ENCODE data around the gene ZSWIM6.

Gene ZSWIM6

DNA sequence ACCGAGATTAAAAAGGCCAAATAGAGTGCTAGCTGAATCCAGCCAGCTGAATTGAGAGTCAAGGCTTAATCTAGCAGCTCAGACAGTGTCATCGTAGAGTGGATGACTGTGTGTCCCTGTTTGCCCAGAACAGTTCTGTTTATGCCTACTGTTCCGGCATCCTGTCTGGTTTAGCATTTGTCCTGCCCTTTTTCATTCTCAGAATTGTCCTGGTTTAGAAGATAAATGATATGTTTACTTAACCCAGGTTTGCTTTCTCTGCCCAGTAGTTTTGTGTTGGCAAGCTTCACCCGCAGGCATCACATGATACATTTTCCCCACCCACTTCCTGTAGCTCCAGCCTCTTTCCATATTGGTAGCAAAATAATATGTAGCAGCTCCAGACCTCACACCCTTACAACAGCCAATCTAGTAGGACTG, 41.3 kb upstream of the ZSWIM6 start:
- TF ChIP-seq, protein P1, sequence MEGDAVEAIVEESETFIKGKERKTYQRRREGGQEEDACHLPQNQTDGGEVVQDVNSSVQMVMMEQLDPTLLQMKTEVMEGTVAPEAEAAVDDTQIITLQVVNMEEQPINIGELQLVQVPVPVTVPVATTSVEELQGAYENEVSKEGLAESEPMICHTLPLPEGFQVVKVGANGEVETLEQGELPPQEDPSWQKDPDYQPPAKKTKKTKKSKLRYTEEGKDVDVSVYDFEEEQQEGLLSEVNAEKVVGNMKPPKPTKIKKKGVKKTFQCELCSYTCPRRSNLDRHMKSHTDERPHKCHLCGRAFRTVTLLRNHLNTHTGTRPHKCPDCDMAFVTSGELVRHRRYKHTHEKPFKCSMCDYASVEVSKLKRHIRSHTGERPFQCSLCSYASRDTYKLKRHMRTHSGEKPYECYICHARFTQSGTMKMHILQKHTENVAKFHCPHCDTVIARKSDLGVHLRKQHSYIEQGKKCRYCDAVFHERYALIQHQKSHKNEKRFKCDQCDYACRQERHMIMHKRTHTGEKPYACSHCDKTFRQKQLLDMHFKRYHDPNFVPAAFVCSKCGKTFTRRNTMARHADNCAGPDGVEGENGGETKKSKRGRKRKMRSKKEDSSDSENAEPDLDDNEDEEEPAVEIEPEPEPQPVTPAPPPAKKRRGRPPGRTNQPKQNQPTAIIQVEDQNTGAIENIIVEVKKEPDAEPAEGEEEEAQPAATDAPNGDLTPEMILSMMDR (IDR thresholded peaks at IDR 0.05): no peak

DNA sequence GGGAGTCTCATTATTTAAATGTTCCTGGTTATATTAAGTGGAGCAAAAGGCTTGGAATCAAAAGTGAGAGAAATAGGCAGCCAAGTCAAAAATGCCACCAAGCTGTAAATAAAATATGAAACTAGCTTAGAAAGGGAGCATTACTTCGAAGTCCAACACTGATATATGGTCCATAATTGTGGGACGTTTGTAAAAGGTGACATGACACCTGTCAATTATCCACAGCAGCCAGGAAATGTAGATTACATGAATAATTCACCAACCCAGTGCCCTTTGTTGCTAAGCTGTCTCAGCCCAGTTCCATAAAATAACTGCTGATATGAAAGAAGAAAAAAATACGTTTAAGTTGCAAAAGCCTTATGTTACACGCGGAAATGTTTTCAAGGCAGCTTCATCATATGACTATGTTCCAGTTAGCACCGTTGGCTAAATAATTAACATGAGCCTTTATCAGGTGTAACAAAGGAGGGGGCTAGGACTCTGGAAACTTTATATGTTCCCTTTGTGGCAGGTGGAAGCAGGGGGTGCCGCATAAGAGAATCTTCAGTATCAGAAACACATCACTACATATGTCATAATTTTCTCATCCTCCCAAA, 39.9 kb upstream of the ZSWIM6 start:
- TF ChIP-seq, protein P1 (IDR thresholded peaks at IDR 0.05): no peak

DNA sequence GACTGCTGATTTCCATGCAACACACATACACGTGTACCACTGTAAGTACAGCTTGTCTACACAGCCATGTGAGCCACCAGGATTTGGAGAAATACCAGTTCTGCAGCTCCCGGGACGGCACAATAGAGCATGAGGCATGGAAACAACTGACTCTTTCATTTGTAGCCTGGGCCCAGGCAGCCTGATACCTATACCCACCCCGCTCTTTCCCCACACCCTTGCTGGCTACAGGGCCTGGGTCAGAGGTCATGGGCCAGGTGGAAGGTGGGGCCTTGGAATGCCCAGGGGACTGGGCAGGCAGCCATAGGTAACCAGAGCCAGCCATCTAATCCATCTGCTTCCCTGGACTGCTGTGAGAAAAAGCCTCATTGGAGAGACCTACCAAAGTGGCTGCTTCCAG, 39.0 kb upstream of the ZSWIM6 start:
- TF ChIP-seq, protein P1 (IDR thresholded peaks at IDR 0.05): no peak

DNA sequence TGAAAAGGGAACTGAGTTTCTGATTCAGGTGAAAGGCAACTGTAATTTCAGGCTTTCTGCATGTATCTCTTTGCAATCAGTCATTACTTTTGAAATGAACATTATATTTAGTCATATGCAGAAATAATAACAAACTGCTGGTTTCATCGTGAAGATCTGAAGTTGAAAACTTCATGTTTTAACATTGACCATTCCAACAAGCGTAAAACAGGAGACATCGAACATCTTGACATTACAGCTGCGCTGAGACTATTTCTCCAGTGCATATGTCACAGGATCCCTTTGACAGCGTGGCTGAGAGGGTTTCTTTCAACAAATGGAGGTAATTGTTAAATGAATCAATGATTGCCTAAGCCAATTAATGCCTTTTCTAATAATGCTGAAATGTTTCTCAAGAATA, 38.2 kb upstream of the ZSWIM6 start:
- TF ChIP-seq, protein P1 (IDR thresholded peaks at IDR 0.05): no peak

DNA sequence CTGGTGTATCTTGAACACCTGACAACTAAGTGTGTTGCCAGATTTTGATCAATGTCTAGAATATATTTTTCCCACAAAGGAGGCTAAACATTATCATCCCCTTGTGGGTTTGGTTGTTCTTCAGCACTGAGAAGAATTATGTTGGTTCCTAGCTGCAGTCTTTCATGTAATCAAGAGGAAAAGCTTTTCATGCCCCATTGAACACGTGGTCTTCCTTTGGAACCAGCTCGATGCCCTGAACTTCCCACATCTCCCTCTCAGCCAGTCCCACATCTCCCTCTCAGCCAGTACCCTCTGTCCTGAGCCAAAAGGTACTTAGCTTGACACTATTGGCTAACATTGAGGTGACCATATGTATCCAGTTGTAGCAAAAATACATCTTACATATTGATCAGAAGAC, 36.7 kb upstream of the ZSWIM6 start:
- TF ChIP-seq, protein P1 (IDR thresholded peaks at IDR 0.05): no peak

DNA sequence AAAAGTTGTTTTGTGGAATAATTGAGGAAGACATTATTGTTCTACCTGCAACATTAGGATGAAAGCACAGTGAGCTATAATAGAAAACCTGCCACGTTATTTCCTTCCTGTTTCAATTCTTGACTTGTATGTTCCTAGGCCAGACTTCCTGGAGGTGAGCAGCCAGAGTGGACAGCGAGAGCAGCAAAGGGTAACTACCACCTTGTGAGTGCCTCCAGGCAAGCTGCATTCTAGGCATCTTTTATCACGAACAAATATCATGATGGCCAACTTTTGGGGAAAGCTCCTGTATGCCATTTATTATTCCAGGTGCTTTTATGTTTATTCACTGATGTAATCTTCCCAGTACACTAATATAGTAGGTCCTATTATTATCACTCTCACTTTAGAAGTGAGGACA, 34.0 kb upstream of the ZSWIM6 start:
- TF ChIP-seq, protein P1 (IDR thresholded peaks at IDR 0.05): no peak

DNA sequence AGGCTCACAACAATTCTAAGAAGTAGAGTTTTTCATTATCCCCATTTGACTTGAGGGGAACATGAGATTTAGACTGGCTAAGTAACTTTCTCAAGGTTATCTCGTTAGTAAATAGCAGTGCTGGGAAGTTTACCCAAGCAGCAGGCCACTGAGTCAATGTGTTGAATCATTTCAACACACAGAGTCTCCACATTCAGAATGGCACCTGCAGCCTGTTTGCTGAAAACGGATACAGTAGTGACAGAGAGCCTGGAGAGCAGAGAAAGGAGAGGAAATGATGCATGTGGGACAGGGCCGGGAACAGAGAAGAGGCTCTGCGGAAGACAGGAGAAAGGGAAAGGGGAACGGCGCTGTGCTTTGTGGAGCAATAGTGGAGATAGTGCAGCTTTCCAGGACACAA, 33.5 kb upstream of the ZSWIM6 start:
- TF ChIP-seq, protein P1 (IDR thresholded peaks at IDR 0.05): no peak

DNA sequence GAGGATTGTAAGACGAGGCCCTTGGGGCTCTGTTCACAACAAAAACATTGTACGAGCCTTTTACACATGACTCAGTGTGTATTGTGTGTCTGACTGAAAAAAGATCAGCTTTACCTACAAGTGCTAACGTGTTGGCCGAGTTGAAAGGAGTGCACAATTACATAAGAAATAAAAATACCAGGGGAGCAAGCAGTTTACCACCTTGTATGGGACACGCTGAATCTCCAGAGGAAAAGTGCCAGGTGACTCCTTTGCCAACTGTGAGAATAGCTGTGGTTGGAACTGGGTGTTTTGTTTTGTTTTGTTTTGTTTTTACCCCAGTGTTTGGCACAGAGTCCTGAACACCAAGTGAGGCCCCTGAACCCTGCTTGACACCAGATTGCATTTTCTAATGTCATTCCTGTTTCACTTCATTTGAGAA, 32.8 kb upstream of the ZSWIM6 start:
- TF ChIP-seq, protein P1 (IDR thresholded peaks at IDR 0.05): no peak
